ENCODE measurements around the gene FOXP1.

The FOXP1 gene

GRCh38 chr3:71310980-71311660 lies 272.4 kb downstream of the FOXP1 start:
- Histone ChIP-seq H3K36me3 (ENCODE audit: control insufficient read depth, insufficient read depth, low read length) (no peaks in the 10 kb centered on the region), H3K4me3 (replicated peaks; ENCODE audit: low read depth, low read length) (no peak overlapping the region), H3K27me3 (replicated peaks; ENCODE audit: control insufficient read depth, insufficient read depth, low read length) (no peaks in the 10 kb centered on the region)
- TF ChIP-seq CTCF (IDR thresholded peaks at IDR 0.05; ENCODE audit: insufficient read depth, low read length, poor library complexity, severe bottlenecking): no peak
- DNase-seq (ENCODE audit: extremely low read depth, insufficient read length): no peak

GRCh38 chr3:71310359-71310979 lies 273.1 kb downstream of the FOXP1 start:
- no peak for DNase-seq (ENCODE audit: extremely low read depth, insufficient read length)
- TF ChIP-seq CTCF (IDR thresholded peaks at IDR 0.05; ENCODE audit: insufficient read depth, low read length, poor library complexity, severe bottlenecking): no peak
- no peaks in the 10 kb centered on the region for H3K27me3 ChIP-seq (replicated peaks; ENCODE audit: control insufficient read depth, insufficient read depth, low read length)
- H3K36me3 ChIP-seq (ENCODE audit: control insufficient read depth, insufficient read depth, low read length): no peaks in the 10 kb centered on the region
- no peak overlapping the region for H3K4me3 ChIP-seq (replicated peaks; ENCODE audit: low read depth, low read length)

GRCh38 chr3:71309886-71310285 lies 273.6 kb downstream of the FOXP1 start:
- no peak for TF ChIP-seq CTCF (IDR thresholded peaks at IDR 0.05; ENCODE audit: insufficient read depth, low read length, poor library complexity, severe bottlenecking)

GRCh38 chr3:71309342-71309741 lies 274.2 kb downstream of the FOXP1 start:
- TF ChIP-seq CTCF (IDR thresholded peaks at IDR 0.05; ENCODE audit: insufficient read depth, low read length, poor library complexity, severe bottlenecking): no peak
- DNase-seq (ENCODE audit: extremely low read depth, insufficient read length): no peak

More at GRCh38 chr3:71309886-71310285, 273.6 kb downstream of the FOXP1 start:
- H3K27me3 ChIP-seq (replicated peaks; ENCODE audit: control insufficient read depth, insufficient read depth, low read length): no peaks in the 10 kb centered on the region
- H3K36me3 ChIP-seq (ENCODE audit: control insufficient read depth, insufficient read depth, low read length): no peaks in the 10 kb centered on the region
- no peak for DNase-seq (ENCODE audit: extremely low read depth, insufficient read length)
- no peak overlapping the region for H3K4me3 ChIP-seq (replicated peaks; ENCODE audit: low read depth, low read length)

GRCh38 chr3:71308836-71309235 lies 274.7 kb downstream of the FOXP1 start:
- H3K4me3 ChIP-seq (replicated peaks; ENCODE audit: low read depth, low read length): no peak overlapping the region
- H3K27me3 ChIP-seq (replicated peaks; ENCODE audit: control insufficient read depth, insufficient read depth, low read length): no peaks in the 10 kb centered on the region; the same call in 1 of the 2 replicates
- no peaks in the 10 kb centered on the region for H3K36me3 ChIP-seq (ENCODE audit: control insufficient read depth, insufficient read depth, low read length)
- no peak for TF ChIP-seq CTCF (IDR thresholded peaks at IDR 0.05; ENCODE audit: insufficient read depth, low read length, poor library complexity, severe bottlenecking)
- no peak for DNase-seq (ENCODE audit: extremely low read depth, insufficient read length)

More at GRCh38 chr3:71309342-71309741, 274.2 kb downstream of the FOXP1 start:
- Histone ChIP-seq H3K27me3 (replicated peaks; ENCODE audit: control insufficient read depth, insufficient read depth, low read length) (no peaks in the 10 kb centered on the region), H3K4me3 (replicated peaks; ENCODE audit: low read depth, low read length) (no peak overlapping the region), H3K36me3 (ENCODE audit: control insufficient read depth, insufficient read depth, low read length) (no peaks in the 10 kb centered on the region)
